Thyroid gland (tissue), 4 donors: ENCODE measurements around the gene MAP6.

ENCODE experiments used
- CTCF ChIP-seq, 6 experiments: fragments of 200-600 bp in 3 of 6; fragments of 450-650 bp in 3 of 6; sonication (generic) in 3 of 6; IDR thresholded peaks; one replicate each; pipeline ENCODE4 v1.5.1; 2016 to 2019; ENCODE audit warnings: antibody characterized with exemption in 6 of 6, mild to moderate bottlenecking in 2 of 6, inconsistent platforms in 1 of 6, moderate library complexity in 1 of 6
- POLR2A ChIP-seq, 2 donors: fragments of 450-650 bp; IDR thresholded peaks; one replicate each; pipeline ENCODE4 v1.6.1; 2017; ENCODE audit warnings: antibody characterized with exemption in 2 of 2, mild to moderate bottlenecking in 2 of 2, moderate library complexity in 1 of 2

- TF ChIP-seq POLR2A (IDR thresholded peaks at IDR 0.05) (no peak), CTCF (IDR thresholded peaks at IDR 0.05) (peak; percentile 76 to 97 (median 88))
These were observed 37.5 kb upstream of the MAP6 start for GRCh38 chr11:75706260-75706729.
